Panc1 (cell line): ENCODE data around the gene DUSP16. TPM values are rescaled to one million over a fixed set of nuclear protein-coding genes. Genes with fewer than 3 reads are reported as not detected.

Experiments used
- ATAC-seq: fragments of 200-7000 bp; cut with Tn5 transposase; 2 replicates; pipeline ENCODE4 v1.9.1; 2020; ENCODE audit warnings: mild to moderate bottlenecking, moderate library complexity
- BruUV-seq: library from RNA; stranded (reverse); fragments of 400-500 nt; replicated peaks from 2 replicates; lab custom pipeline; 2021; lab: Mats Ljungman, UMichigan
- CTCF ChIA-PET: fragments of 300-600 bp; sonication (Branson Sonifier 250); formaldehyde crosslinking; loops from one replicate; lab custom pipeline; 2022; ENCODE audit warnings: antibody characterized with exemption; lab: Charles Lee
- POLR2A ChIA-PET: fragments of 300-600 bp; sonication (Branson Sonifier 250); formaldehyde crosslinking; loops from one replicate; lab custom pipeline; 2022; ENCODE audit warnings: antibody characterized with exemption; lab: Charles Lee
- DNase-seq: peaks from one replicate; pipeline ENCODE4 v3.0.0-alpha.2; 2010; ENCODE audit warnings: low read depth, low spot score
- H3K27ac ChIP-seq: 2 replicates; pipeline ENCODE4 v1.5.1; 2011; ENCODE audit warnings: mild to moderate bottlenecking, low read length, inconsistent platforms
- H3K27me3 ChIP-seq: fragments of 200-500 bp; sonication (Bioruptor generic); 2 replicates; pipeline ENCODE4 v1.6.0; 2014; ENCODE audit warnings: low read length, inconsistent platforms; ENCODE audit not compliant: control insufficient read depth, insufficient read depth
- H3K36me3 ChIP-seq: fragments of 200-500 bp; sonication (Bioruptor generic); 2 replicates; pipeline ENCODE4 v1.5.1; 2014; ENCODE audit warnings: inconsistent platforms, mild to moderate bottlenecking, low read length, moderate library complexity; ENCODE audit not compliant: control insufficient read depth, insufficient read depth
- H3K4me1 ChIP-seq: 2 replicates; pipeline ENCODE4 v1.5.1; 2011; ENCODE audit warnings: inconsistent platforms, mild to moderate bottlenecking, low read length, moderate library complexity; ENCODE audit not compliant: control insufficient read depth, insufficient read depth
- H3K4me3 ChIP-seq, 2 experiments: 2 replicates each; pipeline ENCODE4 v1.5.1; 2011 to 2012; ENCODE audit warnings: low read depth in 2 of 2, low read length in 2 of 2, mild to moderate bottlenecking in 2 of 2, inconsistent platforms in 1 of 2, moderate library complexity in 1 of 2
- H3K9me3 ChIP-seq: fragments of 200-500 bp; sonication (Bioruptor generic); 2 replicates; pipeline ENCODE4 v1.5.1; 2014; ENCODE audit warnings: low read depth, mild to moderate bottlenecking, inconsistent platforms, low read length, moderate library complexity; ENCODE audit not compliant: control insufficient read depth, insufficient read depth
- CTCF ChIP-seq: fragments of 450-650 bp; IDR thresholded peaks from 2 replicates; pipeline ENCODE4 v1.5.1; 2017; ENCODE audit warnings: mild to moderate bottlenecking
- POLR2AphosphoS5 ChIP-seq: IDR thresholded peaks from 2 replicates; pipeline ENCODE4 v1.6.1; 2012; ENCODE audit warnings: mild to moderate bottlenecking, low read depth, low read length, moderate library complexity
- REST ChIP-seq, 2 experiments: IDR thresholded peaks; 2 replicates each; pipeline ENCODE4 v1.6.1; 2011 to 2012; ENCODE audit warnings: low read depth in 2 of 2, control low read depth in 1 of 2, low read length in 1 of 2, mild to moderate bottlenecking in 1 of 2, moderate library complexity in 1 of 2; ENCODE audit not compliant: insufficient read depth in 1 of 2
- SIN3A ChIP-seq: IDR thresholded peaks from 2 replicates; pipeline ENCODE4 v1.6.1; 2012; ENCODE audit warnings: low read depth, mild to moderate bottlenecking, low read length, moderate library complexity, borderline replicate concordance; ENCODE audit not compliant: insufficient read depth
- TCF7L2 ChIP-seq: IDR thresholded peaks from 2 replicates; pipeline ENCODE4 v1.6.1; 2011; ENCODE audit warnings: mild to moderate bottlenecking, low read depth, low read length, inconsistent platforms
- in situ Hi-C: cut with HindIII; loops from 2 replicates; pipeline ENCODE4 v1.10.0; 2016; ENCODE audit warnings: low sequenced_read_pairs, low pct_unique_long_range_greater_than_20kb
- intact Hi-C: fragments of 100-400 bp; cut with micrococcal nuclease; formaldehyde crosslinking; loops from one replicate; pipeline ENCODE4 v1.10.0; 2022; ENCODE audit not compliant: unreplicated experiment
- total RNA-seq: library from RNA; stranded (reverse); gene quantifications from one replicate; pipeline ENCODE4 v1.2.1, GENCODE V29; 2021; ENCODE audit not compliant: unreplicated experiment

DUSP16 gene
- total RNA-seq, 1 experiment from 2014 or later: 12.9 TPM

- no peak overlapping the region for H3K4me3 ChIP-seq
- ChIA-PET POLR2A (no interaction called here), CTCF (no interaction called here)
- no TSS peak for BruUV-seq
- no peaks in the 10 kb centered on the region for H3K9me3 ChIP-seq
- in situ Hi-C loops (no loop called here), intact Hi-C loops (no loop called here)
- H3K36me3 ChIP-seq: no peaks in the 10 kb centered on the region
- no peak for TF ChIP-seq REST (IDR thresholded peaks at IDR 0.05; ENCODE audit: insufficient read depth in 1 of 2, low read depth in 2 of 2, low read length in 1 of 2)
- no peak for TF ChIP-seq POLR2AphosphoS5
- no peak for TF ChIP-seq CTCF
- TF ChIP-seq TCF7L2: no peak
- no peak for TF ChIP-seq SIN3A
- H3K27me3 ChIP-seq: no peaks in the 10 kb centered on the region
- no peak for DNase-seq
- H3K4me1 ChIP-seq: no peaks in the 10 kb centered on the region
- H3K27ac ChIP-seq: no peak overlapping the region
- ATAC-seq: no peak
Observed at GRCh38 chr12:12527820-12528296, 34.8 kb downstream of the DUSP16 start.

- in situ Hi-C loops: no loop called here
- no peak for ATAC-seq
Observed at GRCh38 chr12:12524128-12524527, 38.5 kb downstream of the DUSP16 start.

More at GRCh38 chr12:12524128-12524527, 38.5 kb downstream of the DUSP16 start:
- intact Hi-C loops: no loop called here
- H3K27me3 ChIP-seq: no peaks in the 10 kb centered on the region
- no peak for DNase-seq
- no peaks in the 10 kb centered on the region for H3K36me3 ChIP-seq
- CTCF ChIA-PET: no interaction called here
- H3K4me1 ChIP-seq: no peaks in the 10 kb centered on the region
- H3K9me3 ChIP-seq: no peaks in the 10 kb centered on the region
- no peak overlapping the region for H3K4me3 ChIP-seq
- POLR2A ChIA-PET: no interaction called here
- no peak for TF ChIP-seq TCF7L2
- TF ChIP-seq SIN3A: no peak
- TF ChIP-seq CTCF: no peak
- TF ChIP-seq POLR2AphosphoS5: no peak
- no peak for TF ChIP-seq REST (IDR thresholded peaks at IDR 0.05; ENCODE audit: insufficient read depth in 1 of 2, low read depth in 2 of 2, low read length in 1 of 2)
- H3K27ac ChIP-seq: no peak overlapping the region
- no TSS peak for BruUV-seq
